Measurements from ENCODE around the gene MRTFB. TPM values are rescaled to one million over a fixed set of nuclear protein-coding genes. Genes with fewer than 3 reads are reported as not detected.

MRTFB gene
- total RNA-seq, 1 donor from 2014 or later: 20.9 TPM

- DNase-seq: no peak
- no peaks in the 10 kb centered on the region for H3K27me3 Mint-ChIP-seq
- H3K9me3 Mint-ChIP-seq: no peaks in the 10 kb centered on the region
- POLR2A ChIA-PET: no interaction called here
- no peak overlapping the region for H3K27ac Mint-ChIP-seq
- H3K36me3 Mint-ChIP-seq (ENCODE audit: low read depth): peaks cover 27% of the 10 kb centered on the region
- intact Hi-C loops (cut with micrococcal nuclease): no loop called here
- ATAC-seq (ENCODE audit: low read depth): no peak
- CTCF ChIA-PET: no interaction called here
- no peak overlapping the region for H3K4me3 Mint-ChIP-seq
- no peaks in the 10 kb centered on the region for H3K4me1 Mint-ChIP-seq
- TF ChIP-seq, protein P1, sequence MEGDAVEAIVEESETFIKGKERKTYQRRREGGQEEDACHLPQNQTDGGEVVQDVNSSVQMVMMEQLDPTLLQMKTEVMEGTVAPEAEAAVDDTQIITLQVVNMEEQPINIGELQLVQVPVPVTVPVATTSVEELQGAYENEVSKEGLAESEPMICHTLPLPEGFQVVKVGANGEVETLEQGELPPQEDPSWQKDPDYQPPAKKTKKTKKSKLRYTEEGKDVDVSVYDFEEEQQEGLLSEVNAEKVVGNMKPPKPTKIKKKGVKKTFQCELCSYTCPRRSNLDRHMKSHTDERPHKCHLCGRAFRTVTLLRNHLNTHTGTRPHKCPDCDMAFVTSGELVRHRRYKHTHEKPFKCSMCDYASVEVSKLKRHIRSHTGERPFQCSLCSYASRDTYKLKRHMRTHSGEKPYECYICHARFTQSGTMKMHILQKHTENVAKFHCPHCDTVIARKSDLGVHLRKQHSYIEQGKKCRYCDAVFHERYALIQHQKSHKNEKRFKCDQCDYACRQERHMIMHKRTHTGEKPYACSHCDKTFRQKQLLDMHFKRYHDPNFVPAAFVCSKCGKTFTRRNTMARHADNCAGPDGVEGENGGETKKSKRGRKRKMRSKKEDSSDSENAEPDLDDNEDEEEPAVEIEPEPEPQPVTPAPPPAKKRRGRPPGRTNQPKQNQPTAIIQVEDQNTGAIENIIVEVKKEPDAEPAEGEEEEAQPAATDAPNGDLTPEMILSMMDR (IDR thresholded peaks at IDR 0.05): no peak
These were observed 167.6 kb downstream of the MRTFB start for GRCh38 chr16:14238756-14239155.

DNA sequence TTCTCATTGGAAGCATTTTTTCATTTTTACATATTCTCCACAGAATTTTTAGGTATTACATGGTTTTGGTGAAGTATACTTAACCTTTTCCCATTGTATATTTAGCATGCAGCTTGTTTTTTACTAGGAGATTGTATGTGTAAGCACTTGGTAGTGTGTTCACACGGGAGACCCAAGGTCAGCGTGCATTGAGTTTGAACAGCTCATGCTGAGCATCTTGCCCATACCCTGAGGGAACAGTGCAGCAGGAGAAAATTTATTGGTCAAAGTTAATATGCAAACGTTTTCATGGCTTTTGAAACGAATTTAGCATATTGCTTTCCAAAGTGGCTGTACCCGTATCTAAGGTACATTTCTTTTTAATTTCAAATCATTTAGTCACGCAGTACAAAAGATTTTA lies 168.7 kb downstream of the MRTFB start:
- ChIA-PET POLR2A (no interaction called here), CTCF (interaction anchor here (2.3 kb wide), 1 partner anchor 10 kb away, joined by 8 read pairs; no protein-coding TSS in a partner anchor)
- intact Hi-C loops (cut with micrococcal nuclease): no loop called here
- no peak for ATAC-seq (ENCODE audit: low read depth)
- Mint-ChIP-seq H3K9me3 (no peaks in the 10 kb centered on the region), H3K4me1 (no peaks in the 10 kb centered on the region), H3K4me3 (no peak overlapping the region), H3K27me3 (no peaks in the 10 kb centered on the region), H3K36me3 (ENCODE audit: low read depth) (peaks cover 19% of the 10 kb centered on the region), H3K27ac (no peak overlapping the region)
- DNase-seq: no peak
- TF ChIP-seq, protein P1 (IDR thresholded peaks at IDR 0.05): no peak

DNA sequence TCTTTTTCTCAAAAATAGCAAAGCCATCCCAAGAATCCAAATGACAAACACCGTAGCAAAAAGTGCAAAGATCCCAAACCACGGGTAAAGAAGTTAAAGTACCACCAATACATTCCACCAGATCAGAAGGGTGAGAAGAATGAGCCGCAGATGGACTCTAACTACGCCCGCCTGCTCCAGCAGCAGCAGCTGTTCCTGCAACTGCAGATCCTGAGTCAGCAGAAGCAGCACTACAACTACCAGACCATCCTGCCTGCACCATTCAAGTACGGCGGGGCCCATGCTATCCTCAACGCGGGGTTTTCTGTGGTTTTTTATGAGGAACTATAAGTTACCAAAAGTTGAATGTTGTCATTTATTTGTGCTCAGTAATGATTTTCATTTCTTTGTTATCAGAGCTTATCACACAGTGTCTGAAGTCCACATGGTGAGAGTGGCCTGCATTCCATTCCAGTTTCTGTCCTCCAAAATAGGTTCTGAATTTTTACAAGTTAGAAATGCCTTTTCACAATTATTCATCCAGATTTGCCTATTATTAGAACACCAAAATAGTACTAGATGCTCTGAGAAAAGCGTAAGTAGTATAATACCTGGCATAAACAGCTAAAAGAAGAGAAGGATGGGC lies 169.2 kb downstream of the MRTFB start:
- ChIA-PET POLR2A (no interaction called here), CTCF (interaction anchor here (1.1 to 2.3 kb wide), 2 partner anchors 10 to 360 kb away, joined by 3 to 8 read pairs; no protein-coding TSS in a partner anchor)
- TF ChIP-seq, protein P1 (IDR thresholded peaks at IDR 0.05): no peak
- no peak overlapping the region for H3K27ac Mint-ChIP-seq
- H3K4me3 Mint-ChIP-seq: no peak overlapping the region
- no peaks in the 10 kb centered on the region for H3K9me3 Mint-ChIP-seq
- H3K36me3 Mint-ChIP-seq (ENCODE audit: low read depth): peaks cover 15% of the 10 kb centered on the region
- intact Hi-C loops (cut with micrococcal nuclease): no loop called here
- no peaks in the 10 kb centered on the region for H3K27me3 Mint-ChIP-seq
- DNase-seq (no peak), ATAC-seq (ENCODE audit: low read depth) (no peak)
- H3K4me1 Mint-ChIP-seq: no peaks in the 10 kb centered on the region

DNA sequence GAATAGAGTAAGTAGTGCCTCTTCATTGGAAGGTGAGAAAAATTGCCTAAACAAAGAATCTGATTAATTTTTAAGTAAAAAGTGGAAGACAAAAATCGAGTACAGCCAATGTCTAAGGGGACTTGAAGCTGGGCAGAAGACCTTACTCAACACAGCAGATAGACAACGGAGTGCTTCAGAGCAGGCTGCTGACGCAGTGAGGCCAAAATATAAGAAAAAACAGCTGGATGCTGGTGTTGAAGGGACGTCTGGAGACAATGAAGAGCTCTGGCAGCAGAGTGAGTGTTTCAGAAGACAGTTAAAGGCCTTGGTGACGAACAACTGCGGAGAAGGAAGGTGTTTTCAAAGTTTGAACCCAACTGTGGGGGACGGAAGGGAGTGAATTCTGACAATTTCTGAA lies 169.8 kb downstream of the MRTFB start:
- intact Hi-C loops (cut with micrococcal nuclease): no loop called here
- no peaks in the 10 kb centered on the region for H3K27me3 Mint-ChIP-seq
- ChIA-PET CTCF (interaction anchor here (1.1 to 2.3 kb wide), 2 partner anchors 9 to 359 kb away, joined by 3 to 8 read pairs; no protein-coding TSS in a partner anchor), POLR2A (no interaction called here)
- DNase-seq (no peak), ATAC-seq (ENCODE audit: low read depth) (no peak)
- H3K9me3 Mint-ChIP-seq: no peaks in the 10 kb centered on the region
- no peaks in the 10 kb centered on the region for H3K4me1 Mint-ChIP-seq
- H3K36me3 Mint-ChIP-seq (ENCODE audit: low read depth): peaks cover 15% of the 10 kb centered on the region
- no peak overlapping the region for H3K27ac Mint-ChIP-seq
- H3K4me3 Mint-ChIP-seq: no peak overlapping the region
- TF ChIP-seq, protein P1 (IDR thresholded peaks at IDR 0.05): no peak

GRCh38 chr16:14241631-14242030 lies 170.5 kb downstream of the MRTFB start:
- no peak overlapping the region for H3K27ac Mint-ChIP-seq
- CTCF ChIA-PET: interaction anchor here (1.1 to 2.3 kb wide), 2 partner anchors 8 to 359 kb away, joined by 3 to 8 read pairs; no protein-coding TSS in a partner anchor
- intact Hi-C loops (cut with micrococcal nuclease): no loop called here

More at GRCh38 chr16:14241631-14242030, 170.5 kb downstream of the MRTFB start:
- TF ChIP-seq, protein P1 (IDR thresholded peaks at IDR 0.05): no peak
- DNase-seq (no peak), ATAC-seq (ENCODE audit: low read depth) (no peak)
- H3K9me3 Mint-ChIP-seq: no peaks in the 10 kb centered on the region
- peaks cover 22% of the 10 kb centered on the region for H3K36me3 Mint-ChIP-seq (ENCODE audit: low read depth)
- H3K4me1 Mint-ChIP-seq: no peaks in the 10 kb centered on the region
- POLR2A ChIA-PET: no interaction called here
- H3K4me3 Mint-ChIP-seq: no peak overlapping the region
- no peaks in the 10 kb centered on the region for H3K27me3 Mint-ChIP-seq

Data from activated B cell treated with CpG ODN at 0.5 μM for 24 hours (primary cell).